ENCODE data around the gene GNAT3. TPM values are rescaled to one million over a fixed set of nuclear protein-coding genes. Genes with fewer than 3 reads are reported as not detected.

Gene GNAT3
- not detected for total RNA-seq

DNA sequence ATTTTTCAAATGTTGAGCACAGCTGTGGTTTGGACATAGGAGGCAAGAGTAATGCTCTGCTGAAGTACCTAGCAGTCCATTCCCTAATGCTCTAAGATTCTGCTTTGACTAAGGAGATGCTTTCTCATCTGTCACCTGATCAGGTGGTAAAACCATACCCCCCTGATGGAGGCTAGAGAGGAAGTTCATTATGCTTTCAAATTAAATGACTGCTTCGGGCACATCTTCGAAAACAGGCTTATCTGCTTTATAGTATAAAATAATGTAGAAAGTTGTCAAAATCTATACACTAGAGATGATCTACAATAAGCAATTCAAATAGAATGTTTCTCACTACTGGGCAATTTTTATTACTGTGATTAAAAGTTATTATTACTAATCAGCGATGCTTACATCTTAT is at the start of gene GNAT3:
Gene GNAT3, minus strand, starts transcription at position 101 of the 400 bp plus-strand sequence. CDS start 138 bp downstream, outside the sequence.

Other genes with a start within 250 kb of the GNAT3 start
- 89.8 TPM for gene CD36, start 126.6 kb upstream of the GNAT3 start, total RNA-seq

Data from camera-type eye (tissue), 1 donor.